Upper lobe of left lung (tissue), 6 donors: ENCODE results near the gene LGALS9C. TPM values are rescaled to one million over a fixed set of nuclear protein-coding genes. Genes with fewer than 3 reads are reported as not detected.
"Not testable (repeated sequence)": the region's sequence is repeated elsewhere in the genome, so short reads cannot be mapped to it uniquely, and the experiment has no call there.

Experiments used
- ATAC-seq, 2 donors: fragments of 200-7000 bp; cut with Tn5 transposase; one replicate each; pipeline ENCODE4 v1.9.1; 2022; ENCODE audit warnings: mild to moderate bottlenecking in 2 of 2, moderate library complexity in 2 of 2; ENCODE audit not compliant: low FRiP score in 2 of 2
- DNase-seq, 2 donors: peaks; one replicate each; pipeline ENCODE4 v3.0.0-alpha.2; 2019 to 2020
- H3K27ac ChIP-seq, 4 donors: fragments of 200-600 bp; sonication (generic); one replicate each; pipeline ENCODE4 v1.5.1; 2016 to 2019
- H3K27me3 ChIP-seq, 4 donors: fragments of 200-600 bp; sonication (generic); one replicate each; pipeline ENCODE4 v1.5.1; 2017 to 2019
- H3K36me3 ChIP-seq, 4 donors: fragments of 200-600 bp; sonication (generic); one replicate each; pipeline ENCODE4 v1.5.1; 2016 to 2019
- H3K4me1 ChIP-seq, 4 donors: fragments of 200-600 bp; sonication (generic); one replicate each; pipeline ENCODE4 v1.5.1; 2018 to 2019
- H3K4me3 ChIP-seq, 4 donors: fragments of 200-600 bp; sonication (generic); one replicate each; pipeline ENCODE4 v1.5.1; 2017 to 2019; ENCODE audit warnings: mild to moderate bottlenecking in 2 of 4, moderate library complexity in 1 of 4
- H3K9me3 ChIP-seq, 4 donors: fragments of 200-600 bp; sonication (generic); one replicate each; pipeline ENCODE4 v1.5.1; 2018 to 2019
- WGBS, 2 donors: methylation state at CpG; one replicate each; pipeline ENCODE4 v1.1.5; 2017 to 2018; 5-methylcytosine and 5-hydroxymethylcytosine counted together
- total RNA-seq, 6 donors: library from RNA; depleted of rRNA in 4 of 6; stranded (reverse); fragments of >200 nt in 4 of 6; gene quantifications; one replicate each; pipeline versions ENCODE4 v1.1.0 to v1.2.1, GENCODE V29; 2016 to 2021
- donor health status: DM: no; HTN: no; CAD: no; lungs with moderate emphysema.
- donor health status: DM: no; HTN: yes; CAD: no; lungs with severe emphysema.

Gene LGALS9C
- total RNA-seq, 6 donors from 2014 or later, result 0.22 to 1.0 (median 0.34) TPM; not detected in 3

GRCh38 chr17:18507729-18508128, 31.1 kb downstream of the LGALS9C start:
- not testable (repeated sequence) for ATAC-seq, DNase-seq, H3K4me3 ChIP-seq, H3K27me3 ChIP-seq, H3K36me3 ChIP-seq, H3K9me3 ChIP-seq, H3K27ac ChIP-seq, H3K4me1 ChIP-seq
- 93% methylated on average over 5 of the region's 9 CpGs; no CpG with 5 or more reads in 1 of the 2 donors for WGBS, 2 donors

GRCh38 chr17:18508667-18509066, 32.1 kb downstream of the LGALS9C start:
- not testable (repeated sequence) for H3K4me1 ChIP-seq, H3K36me3 ChIP-seq, DNase-seq, H3K27me3 ChIP-seq, H3K27ac ChIP-seq, H3K9me3 ChIP-seq, H3K4me3 ChIP-seq, ATAC-seq
- WGBS, 2 donors, result 87 to 100% methylated on average over 3 of the region's 3 CpGs

GRCh38 chr17:18521100-18521499, 44.5 kb downstream of the LGALS9C start:
- not testable (repeated sequence) for H3K9me3 ChIP-seq, ATAC-seq, DNase-seq, H3K27ac ChIP-seq, H3K4me3 ChIP-seq, H3K36me3 ChIP-seq, H3K4me1 ChIP-seq, H3K27me3 ChIP-seq
- whole genome bisulfite sequencing, 2 donors, result 42 to 45% methylated on average over 3 to 4 of the region's 8 CpGs

GRCh38 chr17:18525015-18525414, 48.4 kb downstream of the LGALS9C start:
- not testable (repeated sequence) for H3K27me3 ChIP-seq, ATAC-seq, H3K4me3 ChIP-seq, DNase-seq, H3K4me1 ChIP-seq, H3K36me3 ChIP-seq, H3K9me3 ChIP-seq, H3K27ac ChIP-seq
- 80 to 91% methylated on average over 1 to 4 of the region's 9 CpGs for WGBS, 2 donors

GRCh38 chr17:18526168-18526800, 49.7 kb downstream of the LGALS9C start:
- DNase-seq, H3K36me3 ChIP-seq, H3K27ac ChIP-seq, H3K27me3 ChIP-seq, H3K4me1 ChIP-seq, H3K4me3 ChIP-seq, H3K9me3 ChIP-seq, ATAC-seq: not testable (repeated sequence)
- 83% methylated on average over 5 of the region's 12 CpGs; no CpG with 5 or more reads in 1 of the 2 donors for WGBS, 2 donors

- not testable (repeated sequence) for H3K36me3 ChIP-seq, H3K4me1 ChIP-seq, ATAC-seq, H3K9me3 ChIP-seq, DNase-seq, H3K27me3 ChIP-seq, H3K27ac ChIP-seq, H3K4me3 ChIP-seq
- 75 to 77% methylated on average over 7 to 8 of the region's 8 CpGs for WGBS, 2 donors
Observed at GRCh38 chr17:18527354-18527753, 50.8 kb downstream of the LGALS9C start.

- H3K27ac ChIP-seq, ATAC-seq, DNase-seq, H3K36me3 ChIP-seq, H3K27me3 ChIP-seq, H3K4me1 ChIP-seq, H3K9me3 ChIP-seq, H3K4me3 ChIP-seq: not testable (repeated sequence)
- WGBS, 2 donors, result 100% methylated on average over 1 to 3 of the region's 6 CpGs
Observed at GRCh38 chr17:18528435-18528834, 51.8 kb downstream of the LGALS9C start.

- 84% methylated on average over 2 to 4 of the region's 4 CpGs for WGBS, 2 donors
- not testable (repeated sequence) for H3K4me1 ChIP-seq, H3K4me3 ChIP-seq, ATAC-seq, H3K27me3 ChIP-seq, H3K27ac ChIP-seq, H3K36me3 ChIP-seq, H3K9me3 ChIP-seq, DNase-seq
Observed at GRCh38 chr17:18528899-18529500, 52.4 kb downstream of the LGALS9C start.

- H3K4me1 ChIP-seq, H3K27me3 ChIP-seq, H3K36me3 ChIP-seq, DNase-seq, H3K9me3 ChIP-seq, H3K27ac ChIP-seq, H3K4me3 ChIP-seq, ATAC-seq: not testable (repeated sequence)
Observed at GRCh38 chr17:18530405-18530804, 53.8 kb downstream of the LGALS9C start.

- DNase-seq, H3K27ac ChIP-seq, ATAC-seq, H3K9me3 ChIP-seq, H3K36me3 ChIP-seq, H3K4me3 ChIP-seq, H3K4me1 ChIP-seq, H3K27me3 ChIP-seq: not testable (repeated sequence)
- WGBS, 2 donors, result 66 to 73% methylated on average over 3 to 5 of the region's 5 CpGs
Observed at GRCh38 chr17:18542234-18542633, 65.6 kb downstream of the LGALS9C start.

GRCh38 chr17:18542907-18543306, 66.3 kb downstream of the LGALS9C start:
- not testable (repeated sequence) for H3K27me3 ChIP-seq, H3K4me1 ChIP-seq, H3K9me3 ChIP-seq, ATAC-seq, H3K4me3 ChIP-seq, DNase-seq, H3K36me3 ChIP-seq, H3K27ac ChIP-seq
- 32 to 82% methylated on average over 4 of the region's 5 CpGs for WGBS, 2 donors
